ENCODE results near the gene LRRC63.

DNA sequence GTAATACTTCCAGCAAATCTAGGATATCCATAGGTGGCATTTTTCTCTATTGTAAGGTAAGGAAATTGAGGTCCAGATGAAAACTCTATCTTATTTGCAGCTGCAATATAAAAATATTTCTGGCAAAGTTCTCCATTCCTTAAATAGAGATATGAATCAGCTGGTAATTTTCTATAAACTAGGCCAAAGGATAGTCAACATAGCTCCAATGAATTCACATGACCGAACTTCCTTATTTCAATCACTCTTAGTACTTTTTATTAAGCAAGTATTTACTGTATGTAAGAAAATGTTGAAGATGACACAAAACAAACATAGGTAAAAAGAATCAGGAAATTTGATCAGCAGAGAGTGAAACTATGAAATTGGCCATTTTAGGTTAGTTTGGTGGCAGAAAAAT lies 16.7 kb upstream of the LRRC63 start:
- TF ChIP-seq YY1 (IDR thresholded peaks at IDR 0.05; ENCODE audit: insufficient read depth, insufficient read length) (no peak), ZNF274 (IDR thresholded peaks at IDR 0.05; ENCODE audit: low read depth, low read length) (no peak), SUZ12 (IDR thresholded peaks at IDR 0.05; ENCODE audit: extremely low read depth, insufficient read depth, insufficient read length) (no peak)

Data from NT2/D1 (cell line).